ENCODE data around the gene ZNF644.

The ZNF644 gene

GRCh38 chr1:90996742-90997413 lies 25.0 kb downstream of the ZNF644 start:
- peaks cover 97% of the 10 kb centered on the region for H3K36me3 Mint-ChIP-seq (ENCODE audit: low read depth)

DNA sequence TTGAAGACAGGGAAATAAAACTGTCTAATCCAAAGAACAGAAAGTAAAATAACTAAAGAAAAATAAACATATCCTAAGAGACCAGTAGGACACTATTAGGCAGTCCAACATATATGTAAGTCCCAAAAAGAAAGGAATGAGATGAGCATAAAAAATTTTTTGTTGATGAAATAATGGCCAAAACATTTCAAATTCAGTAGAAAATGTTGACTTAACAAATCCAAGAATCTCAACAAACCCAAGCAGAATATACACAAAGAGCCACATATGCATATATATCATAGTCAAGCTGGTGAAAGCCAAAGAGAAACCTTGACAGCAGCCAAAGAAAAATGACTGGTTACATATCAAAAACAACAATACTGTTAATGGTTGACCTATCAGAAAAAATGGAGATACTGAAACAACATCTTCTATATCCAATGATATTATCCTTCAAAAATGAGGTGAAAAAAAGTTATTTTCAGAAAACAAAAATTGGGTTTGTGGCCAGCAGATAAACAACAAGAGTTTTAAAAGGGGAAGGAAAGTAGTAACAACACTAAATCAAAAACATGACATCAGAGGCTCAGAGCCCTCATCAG lies 26.4 kb downstream of the ZNF644 start:
- Mint-ChIP-seq H3K27ac (no peak overlapping the region), H3K27me3 (ENCODE audit: low read depth) (no peaks in the 10 kb centered on the region), H3K4me1 (no peaks in the 10 kb centered on the region), H3K4me3 (no peak overlapping the region), H3K36me3 (ENCODE audit: low read depth) (peaks cover 100% of the 10 kb centered on the region), H3K9me3 (peaks cover 82% of the 10 kb centered on the region)
- TF ChIP-seq, protein P1, sequence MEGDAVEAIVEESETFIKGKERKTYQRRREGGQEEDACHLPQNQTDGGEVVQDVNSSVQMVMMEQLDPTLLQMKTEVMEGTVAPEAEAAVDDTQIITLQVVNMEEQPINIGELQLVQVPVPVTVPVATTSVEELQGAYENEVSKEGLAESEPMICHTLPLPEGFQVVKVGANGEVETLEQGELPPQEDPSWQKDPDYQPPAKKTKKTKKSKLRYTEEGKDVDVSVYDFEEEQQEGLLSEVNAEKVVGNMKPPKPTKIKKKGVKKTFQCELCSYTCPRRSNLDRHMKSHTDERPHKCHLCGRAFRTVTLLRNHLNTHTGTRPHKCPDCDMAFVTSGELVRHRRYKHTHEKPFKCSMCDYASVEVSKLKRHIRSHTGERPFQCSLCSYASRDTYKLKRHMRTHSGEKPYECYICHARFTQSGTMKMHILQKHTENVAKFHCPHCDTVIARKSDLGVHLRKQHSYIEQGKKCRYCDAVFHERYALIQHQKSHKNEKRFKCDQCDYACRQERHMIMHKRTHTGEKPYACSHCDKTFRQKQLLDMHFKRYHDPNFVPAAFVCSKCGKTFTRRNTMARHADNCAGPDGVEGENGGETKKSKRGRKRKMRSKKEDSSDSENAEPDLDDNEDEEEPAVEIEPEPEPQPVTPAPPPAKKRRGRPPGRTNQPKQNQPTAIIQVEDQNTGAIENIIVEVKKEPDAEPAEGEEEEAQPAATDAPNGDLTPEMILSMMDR (IDR thresholded peaks at IDR 0.05; ENCODE audit: unreplicated experiment in 3 of 3), result no peak

More at GRCh38 chr1:90996742-90997413, 25.0 kb downstream of the ZNF644 start:
- TF ChIP-seq, protein P1 (IDR thresholded peaks at IDR 0.05; ENCODE audit: unreplicated experiment in 3 of 3), result no peak
- H3K27ac Mint-ChIP-seq, result no peak overlapping the region
- H3K4me1 Mint-ChIP-seq, result no peaks in the 10 kb centered on the region
- no peak overlapping the region for H3K4me3 Mint-ChIP-seq
- peaks cover 80% of the 10 kb centered on the region for H3K9me3 Mint-ChIP-seq
- H3K27me3 Mint-ChIP-seq (ENCODE audit: low read depth), result no peaks in the 10 kb centered on the region

GRCh38 chr1:90994461-90994860 lies 27.4 kb downstream of the ZNF644 start:
- Mint-ChIP-seq H3K27ac (no peak overlapping the region), H3K4me1 (no peaks in the 10 kb centered on the region), H3K36me3 (ENCODE audit: low read depth) (peaks cover 100% of the 10 kb centered on the region), H3K4me3 (no peak overlapping the region), H3K27me3 (ENCODE audit: low read depth) (no peaks in the 10 kb centered on the region), H3K9me3 (peaks cover 83% of the 10 kb centered on the region)
- TF ChIP-seq, protein P1 (IDR thresholded peaks at IDR 0.05; ENCODE audit: unreplicated experiment in 3 of 3), result no peak

- no peaks in the 10 kb centered on the region for H3K27me3 Mint-ChIP-seq (ENCODE audit: low read depth)
- no peak overlapping the region for H3K27ac Mint-ChIP-seq
- H3K4me3 Mint-ChIP-seq, result no peak overlapping the region
- H3K4me1 Mint-ChIP-seq, result no peaks in the 10 kb centered on the region
- peaks cover 100% of the 10 kb centered on the region for H3K36me3 Mint-ChIP-seq (ENCODE audit: low read depth)
- peaks cover 86% of the 10 kb centered on the region for H3K9me3 Mint-ChIP-seq
- TF ChIP-seq, protein P1 (IDR thresholded peaks at IDR 0.05; ENCODE audit: unreplicated experiment in 3 of 3), result no peak
Measured at GRCh38 chr1:90993245-90993644, 28.6 kb downstream of the ZNF644 start.

- H3K9me3 Mint-ChIP-seq, result peaks cover 84% of the 10 kb centered on the region
- H3K4me3 Mint-ChIP-seq, result no peak overlapping the region
- TF ChIP-seq, protein P1 (IDR thresholded peaks at IDR 0.05; ENCODE audit: unreplicated experiment in 3 of 3), result no peak
- H3K4me1 Mint-ChIP-seq, result no peaks in the 10 kb centered on the region
- no peak overlapping the region for H3K27ac Mint-ChIP-seq
- peaks cover 99% of the 10 kb centered on the region for H3K36me3 Mint-ChIP-seq (ENCODE audit: low read depth)
- H3K27me3 Mint-ChIP-seq (ENCODE audit: low read depth), result no peaks in the 10 kb centered on the region
Measured at GRCh38 chr1:90990779-90991178, 31.1 kb downstream of the ZNF644 start.

DNA sequence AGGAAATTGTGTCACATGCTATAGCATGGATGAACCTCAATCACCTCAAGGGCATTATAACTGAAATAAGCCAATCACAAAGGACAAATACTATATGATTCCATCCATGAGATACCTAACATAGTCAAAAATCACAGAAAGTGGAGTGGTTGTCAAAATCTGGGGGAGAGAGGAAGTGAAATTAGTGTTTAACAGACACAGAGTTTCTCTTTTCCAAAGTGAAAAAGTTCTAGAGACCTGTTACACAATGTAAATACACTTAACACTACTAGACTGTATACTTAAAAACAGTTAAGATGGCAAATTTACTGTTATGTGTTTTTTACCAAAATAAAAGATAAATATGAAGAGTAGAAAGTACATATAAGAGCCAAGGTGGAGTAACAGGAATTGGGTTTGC lies 31.8 kb downstream of the ZNF644 start:
- peaks cover 97% of the 10 kb centered on the region for H3K36me3 Mint-ChIP-seq (ENCODE audit: low read depth)

More for the DNA sequence above, 31.8 kb downstream of the ZNF644 start:
- Mint-ChIP-seq H3K27ac (no peak overlapping the region), H3K4me3 (no peak overlapping the region), H3K27me3 (ENCODE audit: low read depth) (no peaks in the 10 kb centered on the region), H3K4me1 (no peaks in the 10 kb centered on the region), H3K9me3 (peaks cover 76% of the 10 kb centered on the region)
- TF ChIP-seq, protein P1 (IDR thresholded peaks at IDR 0.05; ENCODE audit: unreplicated experiment in 3 of 3), result no peak

Data from nephron (organoid).